ENCODE measurements around the gene SLC29A1. TPM values are rescaled to one million over a fixed set of nuclear protein-coding genes. Genes with fewer than 3 reads are reported as not detected.

The SLC29A1 gene
- total RNA-seq, 1 donor from 2014 or later, result 55.0 TPM

GRCh38 chr6:44216677-44217331, 6.6 kb upstream of the SLC29A1 start, which contains the start of gene MYMX:
MYMX (plus strand) TSS chr6:44216926; CDS start chr6:44217472, 546 bp downstream.
- peaks cover 11% of the 10 kb centered on the region for H3K27me3 Mint-ChIP-seq (ENCODE audit: low read depth)
- H3K4me1 Mint-ChIP-seq, result peaks cover 29% of the 10 kb centered on the region
- no peak for DNase-seq (ENCODE audit: low read depth, low spot score)
- peak within 1 kb of the TSS; percentile 54 for H3K4me3 Mint-ChIP-seq
- no peak for TF ChIP-seq CTCF (conservative IDR thresholded peaks at IDR 0.05)
- no peak within 1 kb of the TSS for H3K27ac Mint-ChIP-seq (ENCODE audit: unreplicated experiment)
- H3K36me3 Mint-ChIP-seq (ENCODE audit: low read depth), result no peaks in the 10 kb centered on the region
- H3K9me3 Mint-ChIP-seq, result no peaks in the 10 kb centered on the region

DNA sequence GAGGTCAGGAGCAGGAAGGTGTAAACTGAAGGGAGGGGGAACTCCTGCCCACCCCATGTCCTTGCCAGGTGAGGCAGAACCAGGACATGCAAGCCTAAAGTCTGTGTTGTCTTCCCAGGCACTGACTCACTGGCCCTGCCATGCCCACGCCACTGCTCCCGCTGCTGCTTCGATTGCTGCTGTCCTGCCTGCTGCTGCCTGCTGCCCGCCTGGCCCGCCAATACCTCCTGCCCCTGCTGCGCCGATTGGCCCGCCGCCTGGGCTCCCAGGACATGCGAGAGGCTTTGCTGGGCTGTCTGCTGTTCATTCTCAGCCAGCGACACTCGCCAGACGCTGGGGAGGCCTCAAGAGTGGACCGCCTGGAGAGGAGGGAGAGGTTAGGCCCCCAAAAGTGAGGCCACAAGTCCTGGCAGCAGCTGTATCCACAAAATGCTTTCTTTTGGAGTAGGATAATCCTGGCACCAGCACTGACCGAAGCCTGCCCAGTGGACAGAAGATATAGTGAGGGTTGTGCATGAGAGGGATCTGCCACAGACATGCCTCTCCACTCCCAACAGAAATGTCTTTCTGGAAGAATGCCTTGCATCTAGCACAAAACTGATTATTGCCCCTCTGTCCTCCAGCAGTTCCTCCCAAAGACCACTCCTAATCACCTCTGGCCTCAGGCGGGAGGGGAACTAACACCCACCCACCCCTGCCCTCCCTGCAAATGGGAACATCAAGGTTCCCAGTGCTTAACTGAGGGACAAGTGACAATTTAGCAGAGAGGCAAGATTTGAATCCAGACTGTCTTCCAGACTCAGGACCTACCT, 5.9 kb upstream of the SLC29A1 start:
- Mint-ChIP-seq H3K36me3 (ENCODE audit: low read depth) (no peaks in the 10 kb centered on the region), H3K27ac (ENCODE audit: unreplicated experiment) (no peak overlapping the region), H3K4me1 (peaks cover 30% of the 10 kb centered on the region), H3K27me3 (ENCODE audit: low read depth) (peaks cover 11% of the 10 kb centered on the region), H3K9me3 (no peaks in the 10 kb centered on the region), H3K4me3 (peak overlapping the region; percentile 54)
- TF ChIP-seq CTCF (conservative IDR thresholded peaks at IDR 0.05), result no peak
- DNase-seq (ENCODE audit: low read depth, low spot score), result no peak

DNA sequence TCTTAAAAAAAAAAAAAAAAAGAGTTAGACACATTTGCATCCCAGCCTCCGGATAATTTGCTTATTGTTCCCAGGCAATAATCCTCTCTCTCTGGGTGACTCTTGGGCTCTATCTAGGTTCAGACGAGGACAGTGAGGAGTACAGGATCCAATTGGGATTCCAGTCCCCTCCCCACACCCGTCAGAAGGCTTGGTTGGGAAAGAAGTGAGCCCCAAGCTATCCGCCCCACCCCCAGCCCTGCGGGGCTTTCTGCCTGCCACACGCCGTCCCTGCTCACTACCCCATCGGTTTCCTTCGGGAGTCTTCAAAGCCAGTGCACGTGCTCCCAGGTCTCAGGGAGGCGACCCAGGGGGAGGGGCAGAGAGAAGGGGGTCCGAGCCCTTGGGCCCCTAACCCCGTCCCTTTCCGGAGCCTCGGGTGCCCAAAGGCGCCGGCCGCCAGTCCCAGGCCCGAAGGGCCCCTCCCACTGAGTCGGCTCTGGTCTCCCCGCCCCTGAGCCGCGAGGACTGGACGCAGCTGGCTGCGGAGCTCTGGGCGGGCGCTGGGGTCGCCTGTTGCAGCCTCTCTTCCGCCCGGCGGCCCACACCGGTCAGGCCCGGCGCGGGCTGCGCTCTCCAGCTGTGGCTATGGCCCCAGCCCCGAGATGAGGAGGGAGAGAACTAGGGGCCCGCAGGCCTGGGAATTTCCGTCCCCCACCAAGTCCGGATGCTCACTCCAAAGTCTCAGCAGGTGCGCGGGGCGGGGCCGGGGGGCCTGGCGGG, 4.2 kb upstream of the SLC29A1 start:
- Mint-ChIP-seq H3K9me3 (no peaks in the 10 kb centered on the region), H3K4me1 (peaks cover 41% of the 10 kb centered on the region), H3K36me3 (ENCODE audit: low read depth) (no peaks in the 10 kb centered on the region), H3K27me3 (ENCODE audit: low read depth) (peaks cover 16% of the 10 kb centered on the region), H3K27ac (ENCODE audit: unreplicated experiment) (peak overlapping the region; percentile 50), H3K4me3 (peak overlapping the region; percentile 88)
- peak; percentile 73 for DNase-seq (ENCODE audit: low read depth, low spot score)
- TF ChIP-seq CTCF (conservative IDR thresholded peaks at IDR 0.05), result no peak

DNA sequence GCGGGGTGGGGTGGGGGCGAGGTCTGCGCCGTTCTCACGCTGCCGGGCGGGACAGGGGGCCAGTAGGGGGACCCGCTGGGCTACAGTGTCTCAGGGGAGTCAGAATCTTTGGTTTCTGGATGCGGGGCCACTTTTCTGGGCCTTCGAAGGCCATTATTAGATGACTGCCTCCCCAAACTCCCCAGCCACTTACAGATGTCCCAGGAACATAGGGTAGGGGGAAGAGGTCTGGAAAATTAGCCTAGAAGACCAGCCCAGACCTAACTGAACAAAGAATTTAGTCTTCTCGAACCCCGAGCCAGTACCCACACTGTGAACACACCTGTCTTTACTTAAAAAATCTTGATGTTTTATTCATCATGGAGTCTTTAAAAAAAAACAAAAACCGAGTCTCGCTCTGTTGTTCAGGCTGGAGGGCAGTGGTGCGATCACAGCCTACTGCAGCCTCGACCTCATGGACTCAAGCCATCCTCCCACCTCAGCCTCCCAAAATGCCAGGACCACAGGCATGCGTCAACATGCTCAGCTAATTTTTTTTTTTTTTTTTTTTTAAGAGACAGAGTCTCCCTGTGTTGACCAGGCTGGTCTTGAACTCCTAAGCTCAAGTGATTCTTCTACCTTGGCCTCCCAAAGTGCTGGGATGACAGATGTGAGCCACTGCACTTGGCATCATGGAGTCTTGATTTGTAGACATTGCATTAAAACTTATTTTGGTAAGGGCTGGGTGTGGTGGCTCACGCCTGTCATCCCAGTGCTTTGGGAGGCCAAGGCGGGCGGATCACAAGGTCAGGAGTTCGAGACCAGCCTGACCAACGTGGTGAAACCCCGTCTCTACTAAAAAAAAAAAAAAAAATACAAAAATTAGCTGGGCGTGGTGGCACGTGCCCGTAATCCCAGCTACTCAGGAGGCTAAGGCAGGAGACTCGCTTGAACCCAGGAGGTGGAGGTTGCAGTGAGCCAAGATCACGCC, 3.3 kb upstream of the SLC29A1 start:
- no peaks in the 10 kb centered on the region for H3K9me3 Mint-ChIP-seq
- no peak for DNase-seq (ENCODE audit: low read depth, low spot score)
- peak overlapping the region; percentile 35 for H3K27ac Mint-ChIP-seq (ENCODE audit: unreplicated experiment)
- peaks cover 16% of the 10 kb centered on the region for H3K27me3 Mint-ChIP-seq (ENCODE audit: low read depth)
- no peaks in the 10 kb centered on the region for H3K36me3 Mint-ChIP-seq (ENCODE audit: low read depth)
- H3K4me3 Mint-ChIP-seq, result peak overlapping the region; percentile 88
- peaks cover 50% of the 10 kb centered on the region for H3K4me1 Mint-ChIP-seq
- TF ChIP-seq CTCF (conservative IDR thresholded peaks at IDR 0.05), result no peak
